Erythroblast (primary cell): ENCODE measurements around the gene BIRC2.

Experiments used
- GATA1 ChIP-seq: IDR thresholded peaks from 2 replicates; pipeline ENCODE4 v1.6.1; 2011; ENCODE audit warnings: low read depth, mild to moderate bottlenecking, control low read depth, low read length, moderate library complexity
- POLR2A ChIP-seq: IDR thresholded peaks from 2 replicates; pipeline ENCODE4 v1.6.1; 2011; ENCODE audit warnings: mild to moderate bottlenecking, low read length

DNA sequence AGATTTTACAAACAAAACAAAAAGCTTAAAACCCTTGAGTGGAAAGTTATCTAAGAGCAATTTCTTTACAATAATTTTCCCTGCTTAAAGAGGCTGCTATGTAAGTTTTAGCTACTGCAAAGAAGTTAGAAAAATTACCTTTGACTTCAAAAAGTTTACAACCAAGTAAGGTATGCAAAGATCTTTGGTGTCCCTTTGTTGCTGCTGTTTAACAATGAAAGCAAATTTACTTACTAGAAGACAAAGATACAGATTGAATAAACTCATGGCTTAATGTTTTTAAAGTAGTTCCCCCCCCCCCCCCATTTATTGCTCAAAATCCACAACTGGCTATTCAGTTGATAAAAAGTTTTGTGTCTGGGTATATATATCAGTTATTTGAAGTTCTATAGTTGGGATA, 79.6 kb downstream of the BIRC2 start:
- TF ChIP-seq POLR2A (no peak), GATA1 (no peak)
